Hepatocyte (in vitro differentiated cells): ENCODE measurements around the gene OTOP2. TPM values are rescaled to one million over a fixed set of nuclear protein-coding genes. Genes with fewer than 3 reads are reported as not detected.

Experiments used
- DNase-seq: peaks from one replicate; pipeline ENCODE4 v3.0.0-alpha.2; 2016; ENCODE audit warnings: low spot score
- H2AFZ ChIP-seq: fragments of 200-600 bp; sonication (generic); 2 replicates; pipeline ENCODE4 v1.6.0; 2016; ENCODE audit warnings: antibody characterized with exemption, mild to moderate bottlenecking
- H3K27ac ChIP-seq: fragments of 200-600 bp; sonication (generic); 2 replicates; pipeline ENCODE4 v1.5.1; 2016; ENCODE audit warnings: mild to moderate bottlenecking
- H3K27me3 ChIP-seq: fragments of 200-600 bp; sonication (generic); 2 replicates; pipeline ENCODE4 v1.6.1; 2016
- H3K36me3 ChIP-seq: fragments of 200-600 bp; sonication (generic); replicated peaks from 2 replicates; pipeline ENCODE4 v1.5.1; 2016; ENCODE audit warnings: low read depth; ENCODE audit not compliant: insufficient read depth
- H3K4me1 ChIP-seq: fragments of 200-600 bp; sonication (generic); 2 replicates; pipeline ENCODE4 v1.5.1; 2016; ENCODE audit warnings: mild to moderate bottlenecking, moderate library complexity; ENCODE audit not compliant: insufficient read depth
- H3K4me2 ChIP-seq: fragments of 200-600 bp; sonication (generic); 2 replicates; pipeline ENCODE4 v1.6.0; 2016
- H3K4me3 ChIP-seq: fragments of 200-600 bp; sonication (generic); 2 replicates; pipeline ENCODE4 v1.5.1; 2016; ENCODE audit warnings: mild to moderate bottlenecking
- H3K79me2 ChIP-seq: fragments of 200-600 bp; sonication (generic); 2 replicates; pipeline ENCODE4 v1.6.0; 2017; ENCODE audit warnings: mild to moderate bottlenecking
- H3K9me2 ChIP-seq: fragments of 200-600 bp; sonication (generic); replicated peaks from 2 replicates; pipeline ENCODE4 v1.6.0; 2017; ENCODE audit warnings: mild to moderate bottlenecking; ENCODE audit not compliant: insufficient read depth
- H3K9me3 ChIP-seq: fragments of 200-600 bp; sonication (generic); 2 replicates; pipeline ENCODE4 v1.5.1; 2016; ENCODE audit warnings: low read depth, mild to moderate bottlenecking
- H4K20me1 ChIP-seq: fragments of 200-600 bp; sonication (generic); 2 replicates; pipeline ENCODE4 v1.6.0; 2016; ENCODE audit warnings: mild to moderate bottlenecking; ENCODE audit not compliant: insufficient read depth, poor library complexity, severe bottlenecking
- CTCF ChIP-seq: fragments of 200-600 bp; sonication (generic); IDR thresholded peaks from 2 replicates; pipeline ENCODE4 v1.5.1; 2016; ENCODE audit warnings: antibody characterized with exemption, mild to moderate bottlenecking; ENCODE audit not compliant: poor library complexity
- EZH2 ChIP-seq: fragments of 200-600 bp; sonication (generic); IDR thresholded peaks from 2 replicates; pipeline ENCODE4 v1.6.1; 2016; ENCODE audit warnings: antibody characterized with exemption, mild to moderate bottlenecking, borderline replicate concordance
- EZH2phosphoT487 ChIP-seq: fragments of 200-600 bp; sonication (generic); IDR thresholded peaks from one replicate; pipeline ENCODE4 v1.6.1; 2018; ENCODE audit warnings: antibody characterized with exemption, mild to moderate bottlenecking, low read depth, moderate library complexity; ENCODE audit not compliant: unreplicated experiment, severe bottlenecking
- WGBS: methylation state at CpG from one replicate; pipeline ENCODE4 v1.1.6; 2016; ENCODE audit warnings: low lambda C conversion rate; ENCODE audit errors: missing lambda C conversion rate; 5-methylcytosine and 5-hydroxymethylcytosine counted together
- polyA plus RNA-seq: library from polyadenylated mRNA; unstranded; fragments of >200 nt; fragmentation: Nextera tagmentation; extraction: Ambion mirVana; gene quantifications from 2 replicates; pipeline ENCODE4 v1.2.1, GENCODE V29; 2016
- total RNA-seq: library from RNA; depleted of rRNA; stranded (reverse); fragments of >200 nt; gene quantifications from 2 replicates; pipeline ENCODE4 v1.2.3, GENCODE V29; 2014

Gene OTOP2
- total and polyA plus RNA-seq, 2 experiments from 2014 or later = 0.19 to 1.1 TPM

GRCh38 chr17:74949455-74950115, 25.5 kb downstream of the OTOP2 start:
- no peaks in the 10 kb centered on the region for H3K9me2 ChIP-seq
- H3K36me3 ChIP-seq = no peaks in the 10 kb centered on the region
- H3K79me2 ChIP-seq = no peaks in the 10 kb centered on the region
- peaks cover 11% of the 10 kb centered on the region for H3K4me1 ChIP-seq
- no peaks in the 10 kb centered on the region for H4K20me1 ChIP-seq
- TF ChIP-seq EZH2phosphoT487 (no peak), CTCF (no peak), EZH2 (no peak)
- no peak overlapping the region for H2AFZ ChIP-seq
- H3K4me3 ChIP-seq = no peak overlapping the region
- WGBS = 67% methylated on average over 12 of the region's 12 CpGs
- no peaks in the 10 kb centered on the region for H3K9me3 ChIP-seq
- no peaks in the 10 kb centered on the region for H3K27me3 ChIP-seq
- no peak for DNase-seq
- no peak overlapping the region for H3K27ac ChIP-seq
- H3K4me2 ChIP-seq = no peak overlapping the region

- H3K9me3 ChIP-seq = no peaks in the 10 kb centered on the region
- H3K27me3 ChIP-seq = no peaks in the 10 kb centered on the region
- no peaks in the 10 kb centered on the region for H3K36me3 ChIP-seq
- H3K4me2 ChIP-seq = no peak overlapping the region
- H3K4me3 ChIP-seq = no peak overlapping the region
- H3K4me1 ChIP-seq = peaks cover 11% of the 10 kb centered on the region
- TF ChIP-seq EZH2phosphoT487 (no peak), CTCF (no peak), EZH2 (no peak)
- WGBS = 58% methylated on average over 7 of the region's 8 CpGs
- H3K79me2 ChIP-seq = no peaks in the 10 kb centered on the region
- no peaks in the 10 kb centered on the region for H4K20me1 ChIP-seq
- H3K27ac ChIP-seq = peak overlapping the region; percentile 43
- no peaks in the 10 kb centered on the region for H3K9me2 ChIP-seq
- DNase-seq = peak; percentile 71
- H2AFZ ChIP-seq = no peak overlapping the region
Observed at GRCh38 chr17:74950207-74950606, 26.1 kb downstream of the OTOP2 start.

- no peaks in the 10 kb centered on the region for H3K9me3 ChIP-seq
- H3K27me3 ChIP-seq = no peaks in the 10 kb centered on the region
- TF ChIP-seq EZH2phosphoT487 = no peak
- TF ChIP-seq EZH2 = no peak
- no peak for TF ChIP-seq CTCF
- H3K4me2 ChIP-seq = no peak overlapping the region
- H3K36me3 ChIP-seq = no peaks in the 10 kb centered on the region
- no peak overlapping the region for H3K4me3 ChIP-seq
- no peaks in the 10 kb centered on the region for H4K20me1 ChIP-seq
- WGBS = 73% methylated on average over 3 of the region's 3 CpGs
- H3K9me2 ChIP-seq = no peaks in the 10 kb centered on the region
- H3K79me2 ChIP-seq = no peaks in the 10 kb centered on the region
- H3K27ac ChIP-seq = no peak overlapping the region
- no peak for DNase-seq
- no peak overlapping the region for H2AFZ ChIP-seq
- H3K4me1 ChIP-seq = peaks cover 11% of the 10 kb centered on the region
Observed at GRCh38 chr17:74951065-74951464, 27.0 kb downstream of the OTOP2 start.
